Astrocyte of the cerebellum (primary cell): Measurements from ENCODE around the gene TAS1R1.

ENCODE experiments used
- DNase-seq: peaks from one replicate; pipeline ENCODE4 v3.0.0-alpha.2; 2011; ENCODE audit warnings: low read depth
- H3K4me3 ChIP-seq: 2 replicates; pipeline ENCODE4 v1.5.1; 2011; ENCODE audit warnings: mild to moderate bottlenecking, low read depth, low read length, moderate library complexity
- in situ Hi-C: cut with HindIII; loops from 2 replicates; pipeline ENCODE4 v1.10.0; 2017; ENCODE audit warnings: low sequenced_read_pairs
- TF ChIP-seq, protein P1 (sequence below): IDR thresholded peaks from 2 replicates; pipeline ENCODE4 v1.5.1; 2012; ENCODE audit warnings: low read length, low read depth, moderate library complexity, mild to moderate bottlenecking; ENCODE audit errors: missing control alignments

The TAS1R1 gene

DNA sequence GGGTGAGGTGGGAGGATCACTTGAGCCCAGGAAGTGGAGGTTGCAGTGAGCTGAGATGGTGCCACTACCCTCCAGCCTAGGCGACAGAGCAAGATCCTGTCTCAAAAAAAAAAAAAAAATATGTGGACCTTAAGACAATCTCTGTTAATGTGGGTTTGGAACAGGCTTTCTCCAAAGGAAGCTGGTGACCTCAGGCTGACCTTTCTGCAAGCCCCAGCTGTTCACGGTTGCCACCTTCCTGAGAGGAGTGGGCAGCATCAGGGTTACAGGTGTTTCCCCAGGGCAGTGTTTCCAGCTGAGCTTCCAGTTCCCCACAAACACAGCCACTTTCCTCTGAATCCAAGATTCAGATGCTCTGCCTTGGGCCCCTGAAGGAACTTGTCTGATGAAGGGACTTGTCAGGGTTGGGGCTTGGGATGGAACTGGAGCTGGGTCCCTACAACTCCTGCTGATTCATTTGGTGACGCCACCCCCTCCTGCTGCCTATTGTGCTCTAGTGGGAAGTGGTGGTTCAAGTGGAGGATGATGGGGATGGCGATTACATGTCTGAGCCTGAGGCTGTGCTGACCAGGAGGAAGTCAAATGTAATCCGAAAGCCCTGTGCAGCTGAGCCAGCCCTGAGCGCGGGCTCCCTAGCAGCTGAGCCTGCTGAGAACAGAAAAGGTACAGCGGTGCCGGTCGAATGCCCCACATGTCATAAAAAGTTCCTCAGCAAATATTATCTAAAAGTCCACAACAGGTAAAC is 26.6 kb downstream of the TAS1R1 start:
- no peak overlapping the region for H3K4me3 ChIP-seq
- no peak for DNase-seq
- in situ Hi-C loops = no loop called here
- TF ChIP-seq, protein P1, sequence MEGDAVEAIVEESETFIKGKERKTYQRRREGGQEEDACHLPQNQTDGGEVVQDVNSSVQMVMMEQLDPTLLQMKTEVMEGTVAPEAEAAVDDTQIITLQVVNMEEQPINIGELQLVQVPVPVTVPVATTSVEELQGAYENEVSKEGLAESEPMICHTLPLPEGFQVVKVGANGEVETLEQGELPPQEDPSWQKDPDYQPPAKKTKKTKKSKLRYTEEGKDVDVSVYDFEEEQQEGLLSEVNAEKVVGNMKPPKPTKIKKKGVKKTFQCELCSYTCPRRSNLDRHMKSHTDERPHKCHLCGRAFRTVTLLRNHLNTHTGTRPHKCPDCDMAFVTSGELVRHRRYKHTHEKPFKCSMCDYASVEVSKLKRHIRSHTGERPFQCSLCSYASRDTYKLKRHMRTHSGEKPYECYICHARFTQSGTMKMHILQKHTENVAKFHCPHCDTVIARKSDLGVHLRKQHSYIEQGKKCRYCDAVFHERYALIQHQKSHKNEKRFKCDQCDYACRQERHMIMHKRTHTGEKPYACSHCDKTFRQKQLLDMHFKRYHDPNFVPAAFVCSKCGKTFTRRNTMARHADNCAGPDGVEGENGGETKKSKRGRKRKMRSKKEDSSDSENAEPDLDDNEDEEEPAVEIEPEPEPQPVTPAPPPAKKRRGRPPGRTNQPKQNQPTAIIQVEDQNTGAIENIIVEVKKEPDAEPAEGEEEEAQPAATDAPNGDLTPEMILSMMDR = no peak

DNA sequence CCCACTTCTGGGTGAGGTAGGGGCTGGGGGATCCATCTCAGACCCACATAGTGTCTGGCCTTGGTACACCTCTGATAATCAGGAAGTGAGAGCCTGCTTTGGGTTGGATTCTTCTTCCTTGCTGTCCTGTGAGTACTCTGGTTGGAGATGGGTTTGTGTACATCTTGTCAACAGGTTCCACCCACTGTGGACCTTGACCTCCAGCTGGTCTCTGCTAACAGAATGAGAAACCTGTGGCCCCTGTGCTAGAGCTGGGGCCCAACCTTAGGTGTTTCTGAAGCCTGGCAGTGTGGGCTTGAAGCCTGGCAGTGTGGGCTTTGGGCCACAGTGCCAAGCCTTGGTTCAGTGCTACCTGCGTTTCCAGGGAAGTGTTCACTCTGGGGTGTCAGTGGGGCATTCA is 27.3 kb downstream of the TAS1R1 start:
- in situ Hi-C loops = no loop called here
- TF ChIP-seq, protein P1 = no peak
- H3K4me3 ChIP-seq = no peak overlapping the region
- no peak for DNase-seq

DNA sequence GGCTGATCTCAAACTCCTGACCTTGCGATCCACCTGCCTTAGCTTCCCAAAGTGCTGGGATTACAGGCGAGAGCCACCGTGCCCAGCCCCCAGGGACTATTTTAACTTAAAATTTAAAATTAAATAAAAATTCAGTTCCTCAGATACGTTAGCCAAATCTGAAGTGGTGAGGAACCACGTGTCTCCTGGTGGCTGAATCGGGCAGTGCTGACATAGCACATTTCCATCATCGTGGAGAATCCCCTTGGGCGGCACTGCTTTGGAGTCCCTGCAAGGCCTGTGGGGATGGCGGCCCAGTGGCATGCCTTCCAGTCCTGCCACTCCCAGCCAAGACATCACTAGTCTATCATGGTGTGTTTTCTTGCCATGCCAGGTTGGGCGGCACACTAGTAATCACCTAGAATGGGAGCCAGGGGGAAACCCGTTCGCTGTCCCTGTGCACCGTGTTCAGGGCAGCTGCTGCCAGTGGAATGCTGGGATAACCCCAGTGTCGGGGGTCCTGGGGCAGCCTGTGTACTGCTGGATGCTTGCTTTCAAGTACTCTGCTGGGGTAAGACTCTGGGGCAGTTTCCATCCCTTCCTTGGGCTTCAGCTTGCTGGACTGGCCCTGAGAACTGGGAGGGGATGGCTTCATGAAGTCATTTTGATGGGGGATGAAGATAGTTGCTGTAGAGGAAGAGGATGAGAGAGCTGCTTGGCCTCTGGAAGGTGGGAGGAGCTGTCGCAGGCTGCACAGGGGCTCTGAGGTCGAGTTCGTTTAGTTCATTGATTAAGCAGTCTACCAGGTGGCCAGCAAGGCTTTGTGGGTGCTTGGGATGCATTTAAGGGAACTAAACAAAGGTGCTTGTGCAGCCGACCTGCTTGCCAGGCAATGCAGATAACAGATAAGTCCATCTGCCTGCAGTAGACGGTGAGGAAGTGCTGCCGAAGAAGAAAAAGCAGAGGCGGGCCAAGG is 29.3 kb downstream of the TAS1R1 start:
- DNase-seq = no peak
- H3K4me3 ChIP-seq = no peak overlapping the region
- TF ChIP-seq, protein P1 = peak; percentile 18
- in situ Hi-C loops = no loop called here

DNA sequence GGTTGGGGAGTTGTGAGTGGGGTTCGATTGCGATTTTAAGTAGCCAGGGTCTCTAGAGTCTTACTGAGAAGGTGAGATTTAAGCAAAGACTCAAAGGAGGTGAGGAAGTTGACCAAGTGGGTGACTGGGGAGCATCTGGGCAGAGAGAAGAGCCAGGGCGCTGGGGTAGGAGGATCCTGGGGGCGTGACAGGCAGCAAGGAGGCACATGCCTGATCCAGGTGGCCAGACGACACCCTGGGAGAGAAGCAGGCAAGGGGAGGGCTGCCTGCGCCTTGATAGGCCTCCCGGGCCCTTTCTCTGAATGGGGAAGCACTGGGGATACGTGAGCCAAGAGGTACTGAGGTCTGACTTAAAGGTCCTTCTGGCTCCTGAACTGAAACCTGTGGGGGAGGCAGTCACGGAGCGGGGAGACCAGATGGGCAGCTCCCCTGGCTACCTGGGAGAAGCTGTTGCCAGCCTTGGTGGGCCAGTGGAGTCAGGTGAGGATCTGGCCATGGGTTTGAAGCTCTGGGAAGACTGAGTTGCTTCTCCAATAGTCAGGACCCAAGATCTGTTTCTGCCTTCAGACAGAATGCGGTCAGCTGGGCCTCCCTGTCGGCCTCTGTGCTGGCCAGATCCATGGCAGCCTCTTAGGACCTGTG is 30.1 kb downstream of the TAS1R1 start:
- H3K4me3 ChIP-seq = no peak overlapping the region
- in situ Hi-C loops = no loop called here
- TF ChIP-seq, protein P1 = no peak
- no peak for DNase-seq

DNA sequence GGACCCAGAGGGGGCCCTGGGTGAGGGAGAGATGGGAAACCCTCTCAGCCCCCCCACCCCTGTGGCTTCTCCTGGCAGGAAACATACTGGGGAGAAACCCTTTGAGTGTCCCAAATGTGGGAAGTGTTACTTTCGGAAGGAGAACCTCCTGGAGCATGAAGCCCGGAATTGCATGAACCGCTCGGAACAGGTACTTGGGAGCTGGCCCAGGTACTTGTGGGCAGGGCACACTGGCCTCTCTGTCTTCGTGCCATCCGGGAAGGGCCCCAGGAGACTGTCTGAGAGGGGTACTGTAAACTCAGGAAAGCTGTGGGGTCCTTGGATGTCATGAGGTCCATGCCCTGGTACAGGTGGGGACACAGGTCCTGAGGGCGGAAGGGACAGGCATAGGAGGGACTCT is 30.7 kb downstream of the TAS1R1 start:
- no peak for DNase-seq
- TF ChIP-seq, protein P1 = no peak
- no peak overlapping the region for H3K4me3 ChIP-seq
- in situ Hi-C loops = no loop called here

DNA sequence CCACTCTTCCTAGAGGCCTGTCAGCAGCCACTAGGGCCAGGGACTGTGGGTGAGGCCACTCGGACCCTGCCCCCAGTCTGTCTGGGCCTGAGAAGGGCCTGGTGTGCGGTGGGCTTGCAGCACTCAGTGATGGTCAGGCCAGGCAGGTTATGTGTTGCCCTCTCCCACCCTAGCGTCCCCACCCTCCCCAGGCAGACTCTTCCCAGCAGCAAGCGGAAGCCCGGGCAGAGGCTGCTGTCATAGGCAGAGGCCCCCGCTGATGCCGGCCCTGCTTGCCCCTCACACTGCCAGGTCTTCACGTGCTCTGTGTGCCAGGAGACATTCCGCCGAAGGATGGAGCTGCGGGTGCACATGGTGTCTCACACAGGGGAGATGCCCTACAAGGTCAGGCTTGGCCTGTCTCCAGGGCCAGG is 31.3 kb downstream of the TAS1R1 start:
- in situ Hi-C loops = no loop called here
- TF ChIP-seq, protein P1 = no peak
- H3K4me3 ChIP-seq = no peak overlapping the region
- DNase-seq = no peak
